HFF-Myc (cell line): ENCODE results near the gene C1orf87.

Experiments
- DNase-seq: peaks from one replicate; pipeline ENCODE4 v3.0.0-alpha.2; 2011; ENCODE audit warnings: low read depth; ENCODE audit errors: extremely low read depth
- H3K4me3 ChIP-seq: replicated peaks from 2 replicates; pipeline ENCODE4 v1.5.1; 2011; ENCODE audit warnings: low read depth, mild to moderate bottlenecking, control low read depth, low read length
- TF ChIP-seq, protein P1 (sequence below): IDR thresholded peaks from 2 replicates; pipeline ENCODE4 v1.5.1; 2012; ENCODE audit warnings: mild to moderate bottlenecking, low read depth, low read length, control low read depth; ENCODE audit errors: missing control alignments

C1orf87 gene

DNA sequence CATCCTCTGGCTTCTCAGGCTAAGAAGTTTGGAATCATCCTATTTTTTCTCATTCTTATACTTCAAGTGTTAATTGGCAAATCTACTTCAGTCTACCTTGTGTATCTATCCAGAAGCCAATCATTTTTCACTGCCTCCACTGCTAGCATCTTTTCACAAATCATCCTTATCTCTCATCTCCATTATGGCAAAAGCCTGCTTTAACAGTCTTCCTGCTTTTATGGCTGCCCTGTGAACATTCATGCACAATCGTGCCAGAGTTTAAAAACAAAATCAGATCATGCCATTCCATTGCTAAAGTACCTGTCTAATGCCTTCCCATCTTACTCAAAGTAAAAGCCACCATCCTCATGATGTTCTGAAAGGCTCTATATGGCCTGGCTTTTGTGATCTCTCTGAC is 127.8 kb downstream of the C1orf87 start:
- TF ChIP-seq, protein P1, sequence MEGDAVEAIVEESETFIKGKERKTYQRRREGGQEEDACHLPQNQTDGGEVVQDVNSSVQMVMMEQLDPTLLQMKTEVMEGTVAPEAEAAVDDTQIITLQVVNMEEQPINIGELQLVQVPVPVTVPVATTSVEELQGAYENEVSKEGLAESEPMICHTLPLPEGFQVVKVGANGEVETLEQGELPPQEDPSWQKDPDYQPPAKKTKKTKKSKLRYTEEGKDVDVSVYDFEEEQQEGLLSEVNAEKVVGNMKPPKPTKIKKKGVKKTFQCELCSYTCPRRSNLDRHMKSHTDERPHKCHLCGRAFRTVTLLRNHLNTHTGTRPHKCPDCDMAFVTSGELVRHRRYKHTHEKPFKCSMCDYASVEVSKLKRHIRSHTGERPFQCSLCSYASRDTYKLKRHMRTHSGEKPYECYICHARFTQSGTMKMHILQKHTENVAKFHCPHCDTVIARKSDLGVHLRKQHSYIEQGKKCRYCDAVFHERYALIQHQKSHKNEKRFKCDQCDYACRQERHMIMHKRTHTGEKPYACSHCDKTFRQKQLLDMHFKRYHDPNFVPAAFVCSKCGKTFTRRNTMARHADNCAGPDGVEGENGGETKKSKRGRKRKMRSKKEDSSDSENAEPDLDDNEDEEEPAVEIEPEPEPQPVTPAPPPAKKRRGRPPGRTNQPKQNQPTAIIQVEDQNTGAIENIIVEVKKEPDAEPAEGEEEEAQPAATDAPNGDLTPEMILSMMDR: no peak
- H3K4me3 ChIP-seq: no peak overlapping the region
- no peak for DNase-seq
